NCI-H774 (cell line): Measurements from ENCODE around the gene HLA-DMA.
A peak's percentile ranks its signal among the peaks of the same experiment; 100 is the strongest.

Experiments
- DNase-seq: peaks from one replicate; lab custom pipeline; 2025; lab: John Stamatoyannopoulos, UW

HLA-DMA gene

GRCh38 chr6:32952817-32953739 lies at the start of gene HLA-DMA:
HLA-DMA (minus strand) TSS chr6:32953097; CDS start chr6:32953036, 61 bp downstream.
- peak; percentile 62 for DNase-seq

- DNase-seq: no peak
Measured at GRCh38 chr6:33001685-33002084, 48.8 kb upstream of the HLA-DMA start.

DNA sequence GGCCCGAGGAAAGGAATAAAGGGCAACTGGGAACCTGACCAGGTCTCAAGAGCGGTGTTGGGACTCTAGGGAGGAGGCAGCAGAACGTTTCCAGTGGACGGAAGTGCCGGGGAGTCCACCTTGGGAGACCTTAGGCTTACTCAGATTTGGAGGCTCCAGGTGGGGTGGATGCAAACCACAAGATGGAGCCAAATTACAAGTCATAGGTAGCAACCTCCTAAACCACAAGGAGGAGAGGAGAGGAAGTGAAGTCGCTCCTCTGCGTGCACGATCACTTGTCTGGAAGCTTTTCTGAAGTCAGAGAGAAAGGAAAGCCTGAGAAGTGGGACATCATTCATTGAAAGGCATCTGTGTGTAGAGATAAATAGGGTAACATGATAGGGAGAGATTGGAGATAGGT lies 47.2 kb upstream of the HLA-DMA start:
- DNase-seq: no peak

GRCh38 chr6:32995448-32995847 lies 42.6 kb upstream of the HLA-DMA start:
- no peak for DNase-seq

DNA sequence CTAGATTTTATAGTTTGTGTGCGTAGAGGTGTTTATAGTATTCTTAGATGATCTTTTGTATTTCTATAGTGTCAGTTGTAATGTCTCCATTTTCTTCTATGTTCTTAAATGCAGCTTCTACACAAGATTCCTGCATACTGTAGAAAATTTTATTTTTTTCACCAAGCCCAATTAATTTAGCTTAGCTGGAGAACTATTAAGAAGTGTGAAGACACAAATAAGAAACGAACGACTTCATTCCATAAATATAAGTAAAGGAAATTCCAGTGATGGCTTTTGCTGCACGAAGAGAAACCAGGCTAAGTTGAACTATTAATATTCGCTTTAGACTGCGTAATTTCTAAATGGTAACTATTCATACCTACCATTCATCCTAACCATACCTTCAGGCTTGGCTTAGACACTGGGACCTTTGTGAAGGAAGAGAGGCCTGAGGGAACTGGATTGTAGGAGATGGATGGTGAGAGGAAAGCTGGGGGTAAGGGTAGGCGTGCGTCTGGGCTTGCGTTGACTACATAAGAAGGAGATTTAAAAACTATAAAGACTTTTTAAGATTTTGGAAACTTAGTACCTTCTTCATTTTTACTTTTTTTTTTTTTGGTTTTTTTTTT lies 40.6 kb upstream of the HLA-DMA start:
- DNase-seq: no peak

GRCh38 chr6:32991972-32992371 lies 39.1 kb upstream of the HLA-DMA start:
- no peak for DNase-seq

- no peak for DNase-seq
Measured at GRCh38 chr6:32989368-32989767, 36.5 kb upstream of the HLA-DMA start.

DNA sequence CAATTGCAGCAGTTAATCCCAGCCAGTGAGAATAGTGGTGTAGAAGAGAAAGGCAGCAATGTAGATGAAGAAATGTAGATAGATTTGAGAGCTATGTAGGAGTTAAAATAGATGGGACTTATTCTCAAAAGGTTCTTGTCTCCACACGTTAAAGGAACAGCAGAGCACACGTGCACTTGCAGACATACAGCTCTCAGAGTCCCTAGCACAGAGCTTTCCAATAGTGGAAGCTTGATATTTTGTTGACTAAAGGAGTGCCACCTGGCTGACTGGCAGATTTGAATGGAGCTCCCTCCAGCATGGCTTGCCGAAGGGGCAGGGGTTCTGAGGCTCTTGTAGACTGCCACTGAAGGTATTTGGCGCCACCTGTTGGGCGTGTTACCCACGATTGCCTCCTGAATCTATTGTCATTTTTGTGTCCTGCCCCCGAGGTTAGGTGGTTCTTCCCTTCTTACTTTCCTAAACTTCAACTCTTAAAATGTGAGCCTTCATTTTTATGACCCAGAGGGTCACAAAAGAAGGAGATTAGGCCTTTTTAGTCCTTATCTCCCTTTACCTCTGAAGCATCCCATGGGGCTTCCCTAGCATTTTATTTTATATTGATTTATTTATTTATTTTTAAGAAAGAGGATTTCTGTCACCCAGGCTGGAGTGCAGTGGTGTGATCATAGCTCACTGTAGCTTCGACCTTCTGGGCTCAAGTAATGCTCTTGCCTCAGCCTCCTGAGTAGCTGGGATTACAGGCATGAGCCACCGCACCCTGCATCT lies 31.9 kb upstream of the HLA-DMA start:
- DNase-seq: peak; percentile 87

- DNase-seq: no peak
Measured at GRCh38 chr6:32983964-32984621, 31.2 kb upstream of the HLA-DMA start.

- DNase-seq: no peak
Measured at GRCh38 chr6:32983493-32983848, 30.6 kb upstream of the HLA-DMA start.

- DNase-seq: no peak
Measured at GRCh38 chr6:32982702-32983492, 30.0 kb upstream of the HLA-DMA start.

DNA sequence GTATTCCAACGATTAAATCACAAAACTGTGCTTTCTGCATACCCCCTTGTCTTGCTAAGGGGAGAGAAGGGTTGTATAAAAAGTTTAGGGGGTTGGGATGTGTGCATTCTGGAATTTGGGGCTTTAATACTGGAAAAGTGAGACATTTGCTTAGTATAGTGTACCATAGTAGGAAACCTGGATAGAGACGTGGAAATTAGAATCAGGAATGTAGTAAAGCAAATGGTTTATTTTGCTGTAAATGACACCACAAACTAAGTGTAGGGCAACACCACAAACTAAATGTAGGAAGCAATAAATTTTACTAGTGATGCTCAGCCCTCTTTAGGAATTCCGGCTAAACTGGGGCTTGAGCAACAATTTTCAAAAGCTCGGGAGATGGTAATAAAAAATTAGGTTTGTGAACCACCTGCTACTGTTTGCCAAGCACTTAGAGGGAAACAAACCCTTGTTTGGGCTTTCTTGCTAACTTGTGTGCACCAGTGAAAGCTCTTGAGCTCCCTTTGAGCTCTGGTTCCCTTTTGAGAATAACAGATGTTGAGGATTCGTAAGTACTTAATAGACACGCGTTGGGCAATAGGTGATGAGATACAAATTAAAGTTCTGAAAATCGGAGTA lies 29.3 kb upstream of the HLA-DMA start:
- peak; percentile 72 for DNase-seq

- no peak for DNase-seq
Measured at GRCh38 chr6:32980488-32981038, 27.7 kb upstream of the HLA-DMA start.

GRCh38 chr6:32979720-32980487 lies 27.0 kb upstream of the HLA-DMA start:
- DNase-seq: no peak

GRCh38 chr6:32977953-32978324 lies 25.0 kb upstream of the HLA-DMA start:
- no peak for DNase-seq

DNA sequence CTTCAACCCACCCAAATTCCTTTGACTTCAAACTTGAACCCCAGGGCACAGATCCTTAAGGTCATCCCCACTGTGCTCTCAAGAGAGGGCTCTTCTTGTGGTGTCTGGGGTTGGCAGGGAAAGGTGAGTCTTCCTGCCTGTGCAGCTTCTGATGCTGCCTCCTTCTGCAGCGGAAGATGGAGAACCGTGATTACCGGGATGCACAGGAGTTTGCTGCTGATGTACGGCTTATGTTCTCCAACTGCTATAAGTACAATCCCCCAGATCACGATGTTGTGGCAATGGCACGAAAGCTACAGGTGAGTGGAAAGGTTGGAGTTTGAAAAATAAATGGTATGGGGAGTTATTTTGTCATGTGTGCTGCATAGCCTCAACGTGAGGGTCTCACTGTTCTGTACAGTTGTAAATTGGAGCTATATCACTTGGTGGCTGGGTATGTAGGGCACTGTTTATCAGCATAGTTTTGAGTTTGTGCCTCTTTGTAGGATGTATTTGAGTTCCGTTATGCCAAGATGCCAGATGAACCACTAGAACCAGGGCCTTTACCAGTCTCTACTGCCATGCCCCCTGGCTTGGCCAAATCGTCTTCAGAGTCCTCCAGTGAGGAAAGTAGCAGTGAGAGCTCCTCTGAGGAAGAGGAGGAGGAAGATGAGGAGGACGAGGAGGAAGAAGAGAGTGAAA lies 24.5 kb upstream of the HLA-DMA start:
- DNase-seq: no peak

DNA sequence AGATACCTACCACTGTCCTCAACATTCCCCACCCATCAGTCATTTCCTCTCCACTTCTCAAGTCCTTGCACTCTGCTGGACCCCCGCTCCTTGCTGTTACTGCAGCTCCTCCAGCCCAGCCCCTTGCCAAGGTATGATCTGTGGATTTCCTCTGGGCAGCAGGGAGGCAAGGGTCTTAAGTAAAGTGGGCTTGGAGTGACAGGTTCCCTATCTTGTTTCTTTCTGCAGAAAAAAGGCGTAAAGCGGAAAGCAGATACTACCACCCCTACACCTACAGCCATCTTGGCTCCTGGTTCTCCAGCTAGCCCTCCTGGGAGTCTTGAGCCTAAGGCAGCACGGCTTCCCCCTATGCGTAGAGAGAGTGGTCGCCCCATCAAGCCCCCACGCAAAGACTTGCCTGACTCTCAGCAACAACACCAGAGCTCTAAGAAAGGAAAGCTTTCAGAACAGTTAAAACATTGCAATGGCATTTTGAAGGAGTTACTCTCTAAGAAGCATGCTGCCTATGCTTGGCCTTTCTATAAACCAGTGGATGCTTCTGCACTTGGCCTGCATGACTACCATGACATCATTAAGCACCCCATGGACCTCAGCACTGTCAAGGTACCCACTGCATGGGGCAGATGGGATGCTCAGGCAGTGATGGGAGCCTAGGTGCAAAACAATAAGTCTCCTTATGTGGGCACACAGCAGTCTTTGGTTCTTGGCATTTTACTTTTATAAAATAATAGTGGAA lies 23.6 kb upstream of the HLA-DMA start:
- DNase-seq: no peak

DNA sequence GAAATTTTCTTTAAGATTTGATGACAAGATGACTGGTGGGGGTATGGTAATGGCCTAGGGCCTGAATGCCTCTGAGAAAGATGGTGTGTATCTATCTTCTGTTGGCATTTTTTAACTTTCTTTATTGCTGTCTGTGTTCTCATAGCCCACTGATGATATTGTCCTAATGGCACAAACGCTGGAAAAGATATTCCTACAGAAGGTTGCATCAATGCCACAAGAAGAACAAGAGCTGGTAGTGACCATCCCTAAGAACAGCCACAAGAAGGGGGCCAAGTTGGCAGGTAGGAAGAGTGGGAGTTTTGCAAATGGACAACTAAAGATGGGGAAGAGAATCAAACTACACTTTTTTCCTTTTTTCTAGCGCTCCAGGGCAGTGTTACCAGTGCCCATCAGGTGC lies 23.0 kb upstream of the HLA-DMA start:
- DNase-seq: no peak
